Activated T-helper 1 cell treated with anti-CD3 and anti-CD28 coated beads, Interleukin-12 subunit alpha, Interleukin-12 subunit beta, Interleukin-2, Interleukin-4 antibody, amounts not matched to agents 30 ng/mL and 10 ng/mL and 1 ng/mL, durations not matched to agents 14 hours and 24 hours and 36 hours (primary cell): ENCODE results near the gene ELP4. TPM values are rescaled to one million over a fixed set of nuclear protein-coding genes. Genes with fewer than 3 reads are reported as not detected.

Experiments used
- DNase-seq: peaks from one replicate; pipeline ENCODE4 v3.0.0; 2021; ENCODE audit warnings: low spot score
- H3K27ac Mint-ChIP-seq: one replicate; pipeline ENCODE4 v1.8.0; 2021; ENCODE audit warnings: mild to moderate bottlenecking, mixed read lengths
- H3K27me3 Mint-ChIP-seq: one replicate; pipeline ENCODE4 v1.8.0; 2022; ENCODE audit warnings: mild to moderate bottlenecking, moderate library complexity, mixed read lengths; ENCODE audit not compliant: insufficient read depth
- H3K36me3 Mint-ChIP-seq: one replicate; pipeline ENCODE4 v1.8.0; 2021; ENCODE audit warnings: low read depth, mixed read lengths
- H3K4me1 Mint-ChIP-seq: one replicate; pipeline ENCODE4 v1.8.0; 2021; ENCODE audit warnings: low read depth, mixed read lengths
- H3K4me3 Mint-ChIP-seq: one replicate; pipeline ENCODE4 v1.8.0; 2021; ENCODE audit warnings: mild to moderate bottlenecking, moderate library complexity, mixed read lengths
- H3K9me3 Mint-ChIP-seq: one replicate; pipeline ENCODE4 v1.8.0; 2021; ENCODE audit warnings: mixed read lengths
- intact Hi-C: fragments of 100-400 bp; cut with micrococcal nuclease; formaldehyde crosslinking; loops from one replicate; pipeline ENCODE4 v1.15.1; 2024
- total RNA-seq: library from RNA; stranded (reverse); gene quantifications from 2 replicates; pipeline ENCODE4 v1.2.3, GENCODE V29; 2022

Gene ELP4
- total RNA-seq, 1 donor from 2014 or later = 15.1 TPM

DNA sequence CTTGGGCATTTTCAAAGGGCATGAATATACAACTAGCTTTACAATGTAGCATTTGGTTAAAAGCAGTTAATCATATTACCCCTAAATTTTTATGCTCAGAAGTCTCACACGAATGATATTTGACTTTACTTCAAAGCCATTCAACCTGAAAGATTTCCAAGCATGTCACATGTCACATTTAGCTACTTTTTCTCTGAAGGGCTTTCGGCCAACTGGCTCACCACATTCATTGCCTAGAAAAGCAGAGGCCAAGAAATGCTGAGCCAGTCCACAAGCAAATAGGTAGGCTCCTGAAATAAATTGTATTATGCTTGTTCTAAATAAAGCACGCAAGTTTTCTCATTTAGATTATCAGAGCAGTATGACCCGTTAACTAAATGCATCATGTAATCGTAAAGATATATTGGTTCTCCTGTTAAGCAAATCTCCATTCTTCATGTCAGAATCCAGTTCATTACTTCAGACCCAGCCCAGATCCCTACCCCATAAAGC lies 271.0 kb downstream of the ELP4 start:
- intact Hi-C loops = no loop called here
- Mint-ChIP-seq H3K36me3 (no peaks in the 10 kb centered on the region), H3K9me3 (no peaks in the 10 kb centered on the region), H3K27me3 (no peaks in the 10 kb centered on the region), H3K27ac (no peak overlapping the region), H3K4me3 (no peak overlapping the region), H3K4me1 (no peaks in the 10 kb centered on the region)
- no peak for DNase-seq

DNA sequence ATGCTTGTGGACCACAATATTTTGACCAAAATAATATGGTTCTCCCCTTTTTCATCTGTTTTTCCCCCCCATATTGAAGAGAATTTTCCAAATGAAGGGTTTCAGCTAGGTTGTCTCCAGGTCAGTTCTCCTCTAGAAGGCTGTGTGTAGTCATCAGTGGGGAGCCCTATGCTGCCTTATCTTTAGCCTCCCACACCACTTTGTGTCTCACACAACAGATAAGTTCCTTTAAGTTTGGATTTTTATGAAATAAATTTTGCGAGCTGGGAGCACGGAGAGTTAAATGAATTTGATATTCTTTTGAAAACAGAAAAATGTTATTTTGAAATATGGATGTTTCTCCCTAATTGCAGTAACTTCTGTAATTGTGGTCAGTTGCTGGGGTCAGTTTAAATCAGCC lies 272.7 kb downstream of the ELP4 start:
- DNase-seq = no peak
- Mint-ChIP-seq H3K36me3 (no peaks in the 10 kb centered on the region), H3K4me3 (no peak overlapping the region)

DNA sequence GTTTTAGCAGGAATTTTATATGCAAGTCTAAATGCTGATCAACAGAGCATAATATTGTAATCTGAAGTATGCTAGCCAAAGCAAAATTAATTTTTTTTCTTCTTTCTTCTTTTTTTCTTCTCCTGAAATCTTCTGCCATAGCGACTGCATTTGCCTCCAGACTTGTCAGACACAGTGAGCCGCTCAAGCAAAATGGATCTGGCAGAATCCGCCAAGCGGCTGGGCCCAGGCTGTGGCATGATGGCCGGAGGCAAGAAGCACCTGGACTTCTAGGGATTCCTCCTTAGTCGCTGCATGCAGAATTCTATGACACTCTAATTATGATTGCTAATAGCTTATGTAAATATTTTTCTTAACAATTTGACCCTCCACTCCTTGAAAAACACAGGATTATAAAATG lies 273.7 kb downstream of the ELP4 start:
- no peaks in the 10 kb centered on the region for H3K27me3 Mint-ChIP-seq

More for the DNA sequence above, 272.7 kb downstream of the ELP4 start:
- intact Hi-C loops = no loop called here
- no peaks in the 10 kb centered on the region for H3K9me3 Mint-ChIP-seq
- H3K4me1 Mint-ChIP-seq = no peaks in the 10 kb centered on the region
- H3K27me3 Mint-ChIP-seq = no peaks in the 10 kb centered on the region
- no peak overlapping the region for H3K27ac Mint-ChIP-seq

DNA sequence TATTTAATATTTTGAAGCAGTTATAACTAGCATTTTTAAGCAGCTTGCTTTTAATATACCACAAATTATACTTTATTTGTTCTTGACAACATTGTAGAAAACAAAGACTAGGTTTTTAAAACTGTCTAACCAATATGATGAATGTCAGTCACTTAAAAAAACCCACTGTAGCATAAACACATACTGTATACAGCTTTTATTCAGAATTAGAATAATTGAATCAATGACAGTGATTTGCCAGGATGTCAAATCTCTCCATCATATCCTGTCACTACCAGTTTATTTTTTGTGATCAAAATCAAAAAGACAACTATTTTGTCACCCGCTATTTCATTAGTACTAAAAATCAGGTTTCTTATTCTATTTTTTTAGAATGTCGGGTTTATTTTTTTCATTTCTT lies 275.0 kb downstream of the ELP4 start:
- H3K4me1 Mint-ChIP-seq = no peaks in the 10 kb centered on the region
- H3K27ac Mint-ChIP-seq = no peak overlapping the region
- no peaks in the 10 kb centered on the region for H3K36me3 Mint-ChIP-seq
- DNase-seq = no peak
- intact Hi-C loops = no loop called here
- H3K9me3 Mint-ChIP-seq = no peaks in the 10 kb centered on the region
- no peak overlapping the region for H3K4me3 Mint-ChIP-seq
- no peaks in the 10 kb centered on the region for H3K27me3 Mint-ChIP-seq

More for the DNA sequence above, 273.7 kb downstream of the ELP4 start:
- Mint-ChIP-seq H3K9me3 (no peaks in the 10 kb centered on the region), H3K4me3 (no peak overlapping the region), H3K4me1 (no peaks in the 10 kb centered on the region), H3K36me3 (no peaks in the 10 kb centered on the region), H3K27ac (no peak overlapping the region)
- intact Hi-C loops = no loop called here
- no peak for DNase-seq

DNA sequence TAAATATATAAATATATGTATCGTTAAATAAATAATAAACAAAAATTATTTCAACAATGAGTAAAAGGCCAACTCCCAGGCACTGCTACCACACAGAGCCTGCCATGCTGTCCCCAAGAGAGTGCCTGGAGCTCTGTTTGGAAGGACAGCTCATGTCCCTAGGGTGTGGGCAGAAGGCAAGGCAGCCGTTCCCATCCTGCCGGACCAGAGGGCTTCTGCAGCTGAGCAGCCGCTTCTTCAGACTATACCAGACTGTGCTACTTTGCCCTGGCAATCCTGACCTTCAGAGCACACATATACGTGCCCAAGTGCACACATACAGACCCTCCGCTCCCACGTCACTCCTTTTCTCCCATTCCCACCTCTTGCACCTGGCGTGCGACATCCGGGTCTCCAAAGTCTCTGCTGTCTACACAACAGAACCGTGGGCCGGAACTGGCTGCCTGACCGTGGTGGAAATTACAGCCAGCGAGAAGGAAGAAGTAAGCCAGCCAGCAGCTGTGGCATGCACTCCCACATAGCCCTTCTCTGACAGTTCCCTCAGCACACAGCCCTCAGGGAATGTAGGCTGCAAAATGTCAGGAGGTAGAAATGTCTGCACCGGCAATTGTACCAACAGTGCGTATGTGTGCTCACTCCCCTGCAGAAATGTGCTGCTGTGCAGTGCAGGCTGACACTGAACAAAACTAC lies 277.6 kb downstream of the ELP4 start:
- H3K4me3 Mint-ChIP-seq = no peak overlapping the region
- H3K4me1 Mint-ChIP-seq = no peaks in the 10 kb centered on the region
- intact Hi-C loops = no loop called here
- no peak for DNase-seq
- no peaks in the 10 kb centered on the region for H3K36me3 Mint-ChIP-seq
- no peaks in the 10 kb centered on the region for H3K9me3 Mint-ChIP-seq
- no peak overlapping the region for H3K27ac Mint-ChIP-seq
- H3K27me3 Mint-ChIP-seq = peaks cover 6% of the 10 kb centered on the region

DNA sequence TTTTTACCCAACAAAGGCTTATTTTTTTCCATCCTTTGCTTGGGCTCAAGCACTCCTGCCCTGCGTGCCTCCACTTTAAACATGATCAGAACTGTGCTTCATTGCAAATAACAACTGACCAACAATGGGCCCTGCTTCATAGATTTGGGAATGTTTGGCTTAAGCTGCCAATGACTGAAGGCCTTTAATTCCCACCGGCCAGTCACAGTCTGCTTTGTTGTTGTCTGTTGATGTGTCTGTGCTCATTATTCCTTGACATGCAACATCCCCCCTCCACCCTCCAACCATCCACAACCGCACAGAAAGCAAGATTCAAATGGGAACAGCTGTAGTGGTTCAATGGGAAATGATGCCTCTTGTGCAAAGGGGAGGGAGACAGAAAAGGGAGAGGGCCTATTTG lies 278.5 kb downstream of the ELP4 start:
- Mint-ChIP-seq H3K27ac (no peak overlapping the region), H3K4me1 (no peaks in the 10 kb centered on the region), H3K9me3 (no peaks in the 10 kb centered on the region), H3K36me3 (no peaks in the 10 kb centered on the region), H3K27me3 (peaks cover 7% of the 10 kb centered on the region), H3K4me3 (no peak overlapping the region)
- intact Hi-C loops = no loop called here
- DNase-seq = no peak

DNA sequence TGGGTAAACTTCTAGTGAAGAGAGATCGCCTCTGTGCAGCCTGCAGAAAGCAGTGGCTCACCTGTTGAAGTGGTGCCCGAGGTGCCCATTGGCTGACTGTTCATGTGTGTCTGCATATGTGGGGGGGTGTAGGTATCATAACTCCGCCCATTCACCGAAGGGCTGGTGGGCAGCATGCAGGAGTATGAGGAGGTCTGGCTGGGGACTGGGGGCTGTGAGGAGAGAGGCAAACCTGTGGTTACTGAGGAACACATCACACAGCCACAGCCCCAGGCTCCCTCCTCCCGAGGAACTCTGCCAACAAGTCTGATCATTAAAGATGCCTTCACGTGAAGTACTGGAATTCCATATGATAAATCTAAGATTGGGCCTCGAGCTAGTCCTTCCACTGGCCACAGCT lies 281.1 kb downstream of the ELP4 start:
- no peaks in the 10 kb centered on the region for H3K36me3 Mint-ChIP-seq
- no peaks in the 10 kb centered on the region for H3K4me1 Mint-ChIP-seq
- intact Hi-C loops = loop anchor here (10.0 kb wide), 1 partner anchor 316 kb away; no protein-coding TSS in a partner anchor
- H3K4me3 Mint-ChIP-seq = no peak overlapping the region
- no peak for DNase-seq
- peaks cover 15% of the 10 kb centered on the region for H3K27me3 Mint-ChIP-seq
- H3K27ac Mint-ChIP-seq = no peak overlapping the region
- no peaks in the 10 kb centered on the region for H3K9me3 Mint-ChIP-seq

DNA sequence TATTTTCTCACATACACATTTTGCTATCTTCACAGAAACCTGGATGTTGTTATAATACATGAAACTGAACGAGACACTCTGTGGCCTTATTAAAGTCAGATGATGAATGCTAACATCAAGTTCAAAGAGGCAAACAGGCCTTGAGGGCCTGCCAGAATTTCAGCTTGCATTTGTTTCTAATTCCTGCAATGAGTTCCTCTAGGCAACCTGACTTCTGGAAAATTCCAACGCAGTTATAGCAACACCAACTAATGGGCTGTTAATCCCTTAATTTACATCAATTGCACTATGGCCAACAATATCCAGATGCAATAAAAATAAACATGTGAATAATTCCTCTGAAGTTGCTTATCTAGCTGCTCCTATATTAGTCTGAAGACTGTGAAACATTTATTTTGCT lies 282.5 kb downstream of the ELP4 start:
- H3K4me1 Mint-ChIP-seq = no peaks in the 10 kb centered on the region
- no peaks in the 10 kb centered on the region for H3K9me3 Mint-ChIP-seq
- intact Hi-C loops = loop anchor here (10.0 kb wide), 1 partner anchor 317 kb away; no protein-coding TSS in a partner anchor
- no peaks in the 10 kb centered on the region for H3K36me3 Mint-ChIP-seq
- H3K4me3 Mint-ChIP-seq = no peak overlapping the region
- H3K27ac Mint-ChIP-seq = no peak overlapping the region
- no peak for DNase-seq
- H3K27me3 Mint-ChIP-seq = peaks cover 26% of the 10 kb centered on the region

DNA sequence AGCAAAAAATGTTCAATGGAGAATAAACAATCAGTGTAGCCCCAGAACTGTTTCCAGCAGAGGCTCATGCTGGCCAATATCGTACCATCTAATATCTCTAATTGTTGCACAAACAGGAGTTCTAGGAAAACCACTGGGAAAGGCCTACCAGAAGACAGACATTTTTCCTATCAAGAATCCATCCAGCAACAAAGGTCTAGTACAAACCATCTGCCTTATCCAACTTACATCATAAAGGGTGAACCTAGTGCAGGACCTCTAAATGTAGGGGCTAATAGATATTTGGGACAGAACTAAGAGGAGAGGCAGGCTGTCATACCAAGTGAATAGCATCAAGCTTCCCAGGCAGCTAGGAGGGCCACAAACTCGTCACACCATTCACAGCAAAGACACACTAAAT lies 282.9 kb downstream of the ELP4 start:
- H3K9me3 Mint-ChIP-seq = no peaks in the 10 kb centered on the region
- intact Hi-C loops = loop anchor here (10.0 kb wide), 1 partner anchor 318 kb away; no protein-coding TSS in a partner anchor

DNA sequence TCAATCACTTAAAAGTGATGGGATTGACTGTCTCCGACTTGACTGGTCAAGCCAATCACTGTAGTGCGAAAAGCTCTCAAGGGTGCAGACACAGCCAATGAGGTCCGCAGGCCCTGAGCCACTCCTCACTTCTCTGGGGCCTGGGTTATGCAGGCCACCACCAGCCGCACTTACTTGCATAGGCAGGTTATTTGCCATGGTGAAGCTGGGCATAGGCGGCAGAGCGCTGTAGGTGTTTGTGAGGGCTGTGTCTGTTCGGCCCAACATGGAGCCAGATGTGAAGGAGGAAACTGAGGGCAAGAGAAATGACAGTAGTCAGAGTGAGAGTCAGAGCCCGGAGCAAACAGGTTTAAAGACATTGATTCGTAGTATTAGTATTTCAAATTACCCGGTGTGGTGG lies 283.7 kb downstream of the ELP4 start:
- Mint-ChIP-seq H3K27me3 (peaks cover 35% of the 10 kb centered on the region), H3K27ac (no peak overlapping the region), H3K4me3 (no peak overlapping the region), H3K4me1 (no peaks in the 10 kb centered on the region), H3K9me3 (no peaks in the 10 kb centered on the region), H3K36me3 (no peaks in the 10 kb centered on the region)
- intact Hi-C loops = loop anchor here (10.0 kb wide), 1 partner anchor 318 kb away; no protein-coding TSS in a partner anchor
- no peak for DNase-seq

More for the DNA sequence above, 282.9 kb downstream of the ELP4 start:
- Mint-ChIP-seq H3K27ac (no peak overlapping the region), H3K36me3 (no peaks in the 10 kb centered on the region), H3K4me1 (no peaks in the 10 kb centered on the region), H3K4me3 (no peak overlapping the region), H3K27me3 (peaks cover 30% of the 10 kb centered on the region)
- DNase-seq = no peak

DNA sequence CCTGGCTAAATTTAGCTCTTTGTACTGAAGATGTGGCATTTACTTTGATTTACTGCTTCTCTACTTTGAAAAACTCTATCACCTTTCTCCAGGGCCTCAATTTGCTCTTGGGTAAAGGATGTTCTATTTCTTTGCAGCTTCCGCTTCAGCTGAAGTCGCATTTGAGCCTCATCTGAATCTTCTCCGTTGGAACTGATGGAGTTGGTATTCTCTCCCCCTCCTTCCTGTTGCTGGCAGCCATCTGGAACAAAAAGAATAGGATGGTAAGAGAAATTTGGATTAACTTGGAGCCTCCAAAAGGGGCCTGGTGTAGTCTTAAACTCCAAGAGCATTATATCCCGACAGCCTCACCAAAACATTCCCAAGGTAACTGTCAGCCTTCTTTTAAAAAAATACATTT lies 285.0 kb downstream of the ELP4 start:
- H3K4me1 Mint-ChIP-seq = no peaks in the 10 kb centered on the region
- no peak overlapping the region for H3K27ac Mint-ChIP-seq
- intact Hi-C loops = loop anchor here (10.0 kb wide), 1 partner anchor 320 kb away; no protein-coding TSS in a partner anchor
- H3K9me3 Mint-ChIP-seq = no peaks in the 10 kb centered on the region
- DNase-seq = no peak
- no peak overlapping the region for H3K4me3 Mint-ChIP-seq
- no peaks in the 10 kb centered on the region for H3K36me3 Mint-ChIP-seq
- peaks cover 37% of the 10 kb centered on the region for H3K27me3 Mint-ChIP-seq

DNA sequence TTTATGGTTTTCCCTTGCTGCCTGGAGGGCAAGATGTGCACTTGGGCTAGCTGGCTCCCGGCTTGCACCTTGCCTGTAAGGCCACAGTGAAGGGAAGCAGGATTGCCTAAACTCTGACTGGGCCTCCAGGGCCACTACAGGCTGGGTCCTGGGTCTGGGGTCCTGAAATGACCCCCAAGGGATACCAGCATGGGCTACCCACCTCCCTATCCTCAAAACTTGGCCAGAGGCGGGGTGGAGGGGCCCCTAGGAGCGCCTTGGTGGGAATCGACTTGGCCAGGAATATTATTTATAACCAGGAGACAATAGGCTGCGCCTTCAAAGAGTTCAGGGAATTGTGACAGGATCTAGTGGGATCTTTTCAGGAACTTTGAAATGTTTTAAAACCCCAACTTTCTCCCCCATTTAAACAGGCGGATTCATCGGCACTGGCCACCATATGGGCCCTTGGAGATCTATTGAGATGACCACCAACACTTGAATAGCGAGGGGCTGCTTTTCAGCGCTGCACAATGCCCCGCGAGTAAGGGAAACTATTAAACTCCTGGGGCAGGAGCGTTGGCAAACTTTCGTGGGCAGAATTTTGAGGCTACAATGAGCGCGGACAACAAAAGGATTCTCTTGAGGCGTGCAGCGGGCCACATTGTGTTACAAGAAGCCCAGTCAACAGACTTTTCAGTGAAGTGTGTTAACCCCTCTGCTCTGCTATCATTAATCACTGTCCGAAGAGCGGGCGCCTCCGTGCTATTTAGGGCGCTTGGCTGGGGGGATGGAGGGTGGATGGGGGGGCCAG lies 286.3 kb downstream of the ELP4 start:
- intact Hi-C loops = loop anchor here (10.0 kb wide), 1 partner anchor 321 kb away; no protein-coding TSS in a partner anchor
- Mint-ChIP-seq H3K27ac (no peak overlapping the region), H3K4me3 (no peak overlapping the region), H3K4me1 (no peaks in the 10 kb centered on the region), H3K36me3 (no peaks in the 10 kb centered on the region), H3K9me3 (no peaks in the 10 kb centered on the region), H3K27me3 (peaks cover 45% of the 10 kb centered on the region)
- no peak for DNase-seq
